Smooth muscle cell (in vitro differentiated cells): Measurements from ENCODE around the gene FKBP8. TPM values are rescaled to one million over a fixed set of nuclear protein-coding genes. Genes with fewer than 3 reads are reported as not detected.

Experiments used
- DNase-seq: peaks from one replicate; lab custom pipeline; 2025; ENCODE audit not compliant: unreplicated experiment; lab: John Stamatoyannopoulos, UW
- H2AFZ ChIP-seq: fragments of 200-600 bp; sonication (generic); 2 replicates; pipeline ENCODE4 v1.6.0; 2016; ENCODE audit warnings: antibody characterized with exemption, low read depth, mild to moderate bottlenecking
- H3F3A ChIP-seq: fragments of 200-600 bp; sonication (generic); 2 replicates; pipeline ENCODE4 v1.6.0; 2017; ENCODE audit warnings: antibody characterized with exemption, low read depth
- H3K27ac ChIP-seq: fragments of 200-600 bp; sonication (generic); 2 replicates; pipeline ENCODE4 v1.5.1; 2016; ENCODE audit warnings: low read depth, mild to moderate bottlenecking
- H3K27me3 ChIP-seq: fragments of 200-600 bp; sonication (generic); 2 replicates; pipeline ENCODE4 v1.6.1; 2016; ENCODE audit warnings: low read depth, mild to moderate bottlenecking
- H3K36me3 ChIP-seq: fragments of 200-600 bp; sonication (generic); 2 replicates; pipeline ENCODE4 v1.5.1; 2016; ENCODE audit warnings: low read depth
- H3K4me1 ChIP-seq: fragments of 200-600 bp; sonication (generic); 2 replicates; pipeline ENCODE4 v1.5.1; 2016; ENCODE audit warnings: low read depth
- H3K4me2 ChIP-seq: fragments of 200-600 bp; sonication (generic); 2 replicates; pipeline ENCODE4 v1.6.0; 2016; ENCODE audit warnings: mild to moderate bottlenecking
- H3K4me3 ChIP-seq: fragments of 200-600 bp; sonication (generic); 2 replicates; pipeline ENCODE4 v1.5.1; 2016; ENCODE audit warnings: mild to moderate bottlenecking
- H3K79me2 ChIP-seq: fragments of 200-600 bp; sonication (generic); 2 replicates; pipeline ENCODE4 v1.6.0; 2016; ENCODE audit warnings: low read depth, mild to moderate bottlenecking
- H3K9ac ChIP-seq: fragments of 200-600 bp; sonication (generic); 2 replicates; pipeline ENCODE4 v1.6.0; 2016; ENCODE audit warnings: low read depth
- H3K9me3 ChIP-seq: fragments of 200-600 bp; sonication (generic); replicated peaks from 2 replicates; pipeline ENCODE4 v1.5.1; 2016; ENCODE audit warnings: low read depth
- H4K20me1 ChIP-seq: fragments of 200-600 bp; sonication (generic); 2 replicates; pipeline ENCODE4 v1.6.0; 2016; ENCODE audit warnings: low read depth
- CTCF ChIP-seq: fragments of 200-600 bp; sonication (generic); IDR thresholded peaks from 2 replicates; pipeline ENCODE4 v1.5.1; 2017; ENCODE audit warnings: borderline replicate concordance, mild to moderate bottlenecking, antibody characterized with exemption; ENCODE audit not compliant: insufficient read depth, poor library complexity, severe bottlenecking
- WGBS: methylation state at CpG from one replicate; pipeline ENCODE4 v1.1.7; 2016; ENCODE audit warnings: low lambda C conversion rate; 5-methylcytosine and 5-hydroxymethylcytosine counted together
- polyA plus RNA-seq: library from polyadenylated mRNA; unstranded; fragments of >200 nt; fragmentation: Nextera tagmentation; extraction: Ambion mirVana; gene quantifications from 2 replicates; pipeline ENCODE4 v1.2.1, GENCODE V29; 2016
- total RNA-seq: library from RNA; depleted of rRNA; stranded (reverse); fragments of >200 nt; gene quantifications from 2 replicates; pipeline ENCODE4 v1.2.3, GENCODE V29; 2014

The FKBP8 gene
- total and polyA plus RNA-seq, 2 experiments from 2014 or later: 143 to 358 TPM

- Histone ChIP-seq H3K4me3 (no peak overlapping the region), H4K20me1 (peaks cover 84% of the 10 kb centered on the region), H3K4me1 (peaks cover 11% of the 10 kb centered on the region), H3K36me3 (no peaks in the 10 kb centered on the region), H3F3A (no peaks in the 10 kb centered on the region), H3K4me2 (no peak overlapping the region), H2AFZ (no peak overlapping the region), H3K79me2 (peaks cover 87% of the 10 kb centered on the region), H3K27ac (no peak overlapping the region), H3K9ac (no peak overlapping the region), H3K9me3 (no peaks in the 10 kb centered on the region), H3K27me3 (no peaks in the 10 kb centered on the region)
- no peak for DNase-seq
- no peak for TF ChIP-seq CTCF
- 89% methylated on average over 12 of the region's 12 CpGs for WGBS
Observed at GRCh38 chr19:18483119-18483890, 60.1 kb downstream of the FKBP8 start.

Other genes with a start within 250 kb of the FKBP8 start
- 116 and 121 TPM in 2 replicates for gene LSM4, start 220.5 kb downstream of the FKBP8 start, total RNA-seq
- 156 and 177 TPM in 2 replicates for gene LSM4, start 220.5 kb downstream of the FKBP8 start, polyA plus RNA-seq
- gene PGPEP1, start 203.0 kb downstream of the FKBP8 start, total RNA-seq: 11.1 and 11.7 TPM in 2 replicates
- gene PGPEP1, start 203.0 kb downstream of the FKBP8 start, polyA plus RNA-seq: 4.5 and 8.7 TPM in 2 replicates
- 18.8 and 30.9 TPM in 2 replicates for gene GDF15, start 157.4 kb downstream of the FKBP8 start, total RNA-seq
- 40.4 and 42.8 TPM in 2 replicates for gene GDF15, start 157.4 kb downstream of the FKBP8 start, polyA plus RNA-seq
- 0.67 TPM in 1 of 2 replicates, not detected in the other for gene LRRC25, start 146.0 kb downstream of the FKBP8 start, total RNA-seq
- gene LRRC25, start 146.0 kb downstream of the FKBP8 start, polyA plus RNA-seq: 0.34 TPM in 1 of 2 replicates, not detected in the other
- gene SSBP4, start 124.2 kb downstream of the FKBP8 start, total RNA-seq: 36.0 and 44.1 TPM in 2 replicates
- gene SSBP4, start 124.2 kb downstream of the FKBP8 start, polyA plus RNA-seq: 124 and 133 TPM in 2 replicates
- gene ISYNA1, start 105.4 kb downstream of the FKBP8 start, total RNA-seq: 16.4 and 60.1 TPM in 2 replicates
- gene ISYNA1, start 105.4 kb downstream of the FKBP8 start, polyA plus RNA-seq: 56.9 and 89.5 TPM in 2 replicates
- 10.5 and 12.8 TPM in 2 replicates for gene ELL, start 21.5 kb downstream of the FKBP8 start, total RNA-seq
- gene ELL, start 21.5 kb downstream of the FKBP8 start, polyA plus RNA-seq: 15.2 and 31.7 TPM in 2 replicates
- gene KXD1, start 14.3 kb upstream of the FKBP8 start, total RNA-seq: 75.4 and 104 TPM in 2 replicates
- 134 and 141 TPM in 2 replicates for gene KXD1, start 14.3 kb upstream of the FKBP8 start, polyA plus RNA-seq
- gene UBA52, start 28.3 kb upstream of the FKBP8 start, total RNA-seq: 991 and 1,086 TPM in 2 replicates
- 752 and 759 TPM in 2 replicates for gene UBA52, start 28.3 kb upstream of the FKBP8 start, polyA plus RNA-seq
- gene REX1BD, start 45.2 kb upstream of the FKBP8 start, total RNA-seq: 69.6 and 81.5 TPM in 2 replicates
- gene REX1BD, start 45.2 kb upstream of the FKBP8 start, polyA plus RNA-seq: 117 and 141 TPM in 2 replicates
- 196 and 221 TPM in 2 replicates for gene CRLF1, start 63.2 kb upstream of the FKBP8 start, total RNA-seq
- 715 and 1,048 TPM in 2 replicates for gene CRLF1, start 63.2 kb upstream of the FKBP8 start, polyA plus RNA-seq
- gene TMEM59L, start 69.3 kb upstream of the FKBP8 start, total RNA-seq: 4.4 and 5.0 TPM in 2 replicates
- gene TMEM59L, start 69.3 kb upstream of the FKBP8 start, polyA plus RNA-seq: 31.7 and 42.0 TPM in 2 replicates
- gene KLHL26, start 93.5 kb upstream of the FKBP8 start, total RNA-seq: 3.9 and 5.6 TPM in 2 replicates
- gene KLHL26, start 93.5 kb upstream of the FKBP8 start, polyA plus RNA-seq: 7.6 and 8.7 TPM in 2 replicates
- 1.0 and 1.6 TPM in 2 replicates for gene CRTC1, start 140.1 kb upstream of the FKBP8 start, total RNA-seq
- gene CRTC1, start 140.1 kb upstream of the FKBP8 start, polyA plus RNA-seq: 3.1 and 3.5 TPM in 2 replicates
- gene COMP, start 247.7 kb upstream of the FKBP8 start, total RNA-seq: 196 and 236 TPM in 2 replicates
- 627 and 901 TPM in 2 replicates for gene COMP, start 247.7 kb upstream of the FKBP8 start, polyA plus RNA-seq